Aorta (tissue), 5 donors: Measurements from ENCODE around the gene KHDRBS2. TPM values are rescaled to one million over a fixed set of nuclear protein-coding genes. Genes with fewer than 3 reads are reported as not detected.

Source experiments
- ATAC-seq: fragments of 200-7000 bp; cut with Tn5 transposase; one replicate; pipeline ENCODE4 v1.9.1; 2022; ENCODE audit warnings: moderate library complexity; ENCODE audit not compliant: low FRiP score
- DNase-seq, 2 donors: peaks; one replicate each; pipeline ENCODE4 v3.0.0-alpha.2; 2020
- H3K27ac ChIP-seq, 2 donors: one replicate each; pipeline ENCODE4 v1.5.1; 2013; ENCODE audit warnings: low read length in 2 of 2, mild to moderate bottlenecking in 2 of 2, moderate library complexity in 2 of 2, control low read depth in 1 of 2, inconsistent platforms in 1 of 2, low read depth in 1 of 2
- H3K27me3 ChIP-seq, 2 donors: one replicate each; pipeline ENCODE4 v1.6.1; 2013; ENCODE audit warnings: control low read depth in 1 of 2, low read length in 1 of 2, mild to moderate bottlenecking in 1 of 2, moderate library complexity in 1 of 2; ENCODE audit not compliant: insufficient read depth in 2 of 2, control insufficient read depth in 1 of 2
- H3K36me3 ChIP-seq, 2 donors: one replicate each; pipeline ENCODE4 v1.6.1; 2013; ENCODE audit warnings: control low read depth in 1 of 2, low read length in 1 of 2, mild to moderate bottlenecking in 1 of 2; ENCODE audit not compliant: insufficient read depth in 2 of 2, control insufficient read depth in 1 of 2
- H3K4me1 ChIP-seq, 2 donors: one replicate each; pipeline ENCODE4 v1.6.1; 2013; ENCODE audit warnings: low read length in 2 of 2, control low read depth in 1 of 2, mild to moderate bottlenecking in 1 of 2, moderate library complexity in 1 of 2; ENCODE audit not compliant: insufficient read depth in 2 of 2, control insufficient read depth in 1 of 2
- H3K4me3 ChIP-seq, 2 donors: one replicate each; pipeline ENCODE4 v1.5.1; 2013; ENCODE audit warnings: low read length in 2 of 2, control low read depth in 1 of 2, mild to moderate bottlenecking in 1 of 2
- H3K9me3 ChIP-seq: one replicate; pipeline ENCODE4 v1.6.1; 2013; ENCODE audit warnings: mild to moderate bottlenecking, low read length; ENCODE audit not compliant: control insufficient read depth
- WGBS, 2 donors: extraction: QIAGEN DNeasy Blood & Tissue Kit; methylation state at CpG; one replicate each; pipeline ENCODE4 v1.1.7; 2013; 5-methylcytosine and 5-hydroxymethylcytosine counted together
- intact Hi-C, 2 donors: fragments of 100-400 bp; cut with DNase I; formaldehyde crosslinking; loops; one replicate each; pipeline versions ENCODE4 v1.14.2 to v1.15.0; 2022
- polyA plus RNA-seq, 2 donors: library from polyadenylated mRNA; stranded (reverse); fragments of 200-250 nt; gene quantifications; one replicate each; pipeline ENCODE4 v1.2.3, GENCODE V29; 2013
- total RNA-seq, 2 donors: library from RNA; stranded (reverse); fragmentation: NEBNext Ultra II Directional; extraction: Animal tissue kit (Norgen Biotek cat#: 25700); gene quantifications; one replicate each; pipeline ENCODE4 v1.2.1, GENCODE V29; 2021
- donor health status: healthy with polysubstance abuse.
- donor health status: Bipolar disorder and iron deficiency.
- donor health status: DM: no; HTN: no; CAD: no.
- donor health status: DM: no; HTN: no; CAD: no.
- donor health status: DM: yes; HTN: yes; CAD: no.

The KHDRBS2 gene
- total and polyA plus RNA-seq, 4 donors = 0.32 to 0.57 TPM; not detected in 2

DNA sequence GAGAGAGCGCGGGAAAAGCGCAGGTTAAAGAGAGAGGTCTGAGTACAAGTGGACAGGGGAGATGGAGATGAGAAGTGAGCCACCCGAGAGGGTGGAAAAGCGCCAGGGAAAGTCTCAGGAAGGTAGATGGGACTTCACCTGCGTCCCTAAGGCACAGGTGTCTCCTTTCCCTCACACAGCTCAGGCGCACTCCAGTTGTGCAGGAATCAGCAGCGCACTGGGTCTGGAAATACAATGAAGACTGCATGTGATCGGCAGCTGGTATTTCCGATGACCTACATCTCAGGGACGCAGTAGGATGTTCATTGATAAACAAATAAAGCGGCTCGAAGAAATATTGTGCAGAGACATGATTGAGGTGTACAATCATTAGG is 432 bp upstream of the KHDRBS2 start:
- Histone ChIP-seq H3K27ac (no peak overlapping the region), H3K36me3 (no peaks in the 10 kb centered on the region), H3K9me3 (no peaks in the 10 kb centered on the region), H3K4me1 (no peaks in the 10 kb centered on the region), H3K27me3 (no peaks in the 10 kb centered on the region), H3K4me3 (no peak overlapping the region)
- no peak for DNase-seq
- intact Hi-C loops = no loop called here
- no peak for ATAC-seq
- WGBS, 2 donors = 2 to 4% methylated on average over 13 of the region's 13 CpGs

DNA sequence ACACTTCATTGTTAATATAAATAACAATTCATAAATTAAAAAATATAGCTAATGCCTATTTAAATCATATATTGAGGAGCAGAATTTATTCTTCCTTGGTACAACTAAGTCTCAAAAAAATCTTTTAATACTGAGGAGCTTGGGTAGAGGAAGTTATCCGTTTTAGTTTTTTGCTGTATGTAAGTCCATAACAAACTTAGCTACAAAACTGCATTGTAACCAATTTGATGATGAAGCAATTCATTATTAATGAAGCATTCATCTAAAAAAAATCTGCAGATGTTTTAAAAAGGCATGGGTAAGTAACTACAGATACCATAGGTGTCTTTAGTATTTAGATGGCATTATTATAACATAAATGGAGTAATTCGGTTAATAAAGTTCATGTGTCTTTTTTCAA is 1.3 kb downstream of the KHDRBS2 start:
- DNase-seq (no peak), ATAC-seq (no peak)
- intact Hi-C loops = no loop called here
- Histone ChIP-seq H3K36me3 (no peaks in the 10 kb centered on the region), H3K27me3 (no peaks in the 10 kb centered on the region), H3K9me3 (no peaks in the 10 kb centered on the region), H3K4me1 (no peaks in the 10 kb centered on the region), H3K27ac (no peak overlapping the region), H3K4me3 (no peak overlapping the region)
- WGBS, 2 donors = 33 to 35% methylated on average over 2 of the region's 2 CpGs

DNA sequence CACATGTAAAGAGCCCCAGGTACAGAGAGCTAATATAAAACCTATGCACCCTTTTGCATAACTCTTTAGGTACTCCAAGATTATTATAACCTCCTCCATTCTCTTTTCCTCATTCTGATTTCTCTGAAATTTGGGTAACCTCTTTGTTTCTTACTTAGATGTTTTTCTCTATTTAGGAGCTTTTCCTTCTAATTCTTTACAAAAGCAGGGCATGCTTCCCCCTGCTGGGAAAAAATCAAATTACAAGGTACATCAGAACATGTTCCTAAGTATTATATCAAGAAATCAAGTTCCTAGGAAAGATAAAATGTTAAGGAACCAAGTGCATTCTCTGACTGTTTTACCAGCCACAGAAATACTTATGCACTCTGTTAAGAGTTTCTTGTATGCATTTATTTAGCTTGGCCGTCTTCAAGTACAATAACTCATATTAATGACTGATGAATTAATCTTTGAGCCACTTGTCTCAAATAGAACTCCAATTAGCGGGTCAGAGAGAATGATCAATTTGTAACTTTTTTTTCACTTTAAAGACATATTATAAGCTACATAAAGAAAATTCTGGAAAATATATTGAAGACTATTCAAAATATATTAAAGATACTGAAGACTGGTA is 2.1 kb downstream of the KHDRBS2 start:
- Histone ChIP-seq H3K27me3 (no peaks in the 10 kb centered on the region), H3K4me3 (no peak overlapping the region), H3K27ac (no peak overlapping the region), H3K4me1 (no peaks in the 10 kb centered on the region), H3K36me3 (no peaks in the 10 kb centered on the region), H3K9me3 (no peaks in the 10 kb centered on the region)
- DNase-seq = no peak
- intact Hi-C loops = no loop called here
- 38 to 42% methylated on average over 2 of the region's 2 CpGs for WGBS, 2 donors
- no peak for ATAC-seq

DNA sequence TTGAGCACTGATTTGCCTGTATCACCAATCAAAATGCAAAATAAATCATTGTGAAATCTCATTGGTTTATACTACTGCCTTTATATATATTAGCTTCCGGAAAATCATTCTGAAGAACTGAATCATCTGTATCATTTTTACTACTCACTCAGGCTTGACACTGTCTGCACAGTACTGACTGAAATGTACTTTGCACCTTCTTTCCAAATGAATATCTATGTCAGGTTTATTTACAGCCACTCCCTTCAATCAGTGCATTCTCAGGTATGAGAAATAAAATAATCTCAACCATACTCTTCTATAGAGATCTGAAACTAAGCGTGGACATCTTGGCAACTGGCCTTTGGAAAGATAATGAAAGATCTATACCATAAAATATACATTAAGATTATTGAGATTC is 2.7 kb downstream of the KHDRBS2 start:
- intact Hi-C loops = no loop called here
- H3K27me3 ChIP-seq = no peaks in the 10 kb centered on the region
- no peaks in the 10 kb centered on the region for H3K4me1 ChIP-seq
- H3K4me3 ChIP-seq = no peak overlapping the region
- no peaks in the 10 kb centered on the region for H3K9me3 ChIP-seq
- ATAC-seq (no peak), DNase-seq (no peak)
- H3K27ac ChIP-seq = no peak overlapping the region
- H3K36me3 ChIP-seq = no peaks in the 10 kb centered on the region
- 48 to 54% methylated on average over 2 of the region's 2 CpGs for WGBS, 2 donors

DNA sequence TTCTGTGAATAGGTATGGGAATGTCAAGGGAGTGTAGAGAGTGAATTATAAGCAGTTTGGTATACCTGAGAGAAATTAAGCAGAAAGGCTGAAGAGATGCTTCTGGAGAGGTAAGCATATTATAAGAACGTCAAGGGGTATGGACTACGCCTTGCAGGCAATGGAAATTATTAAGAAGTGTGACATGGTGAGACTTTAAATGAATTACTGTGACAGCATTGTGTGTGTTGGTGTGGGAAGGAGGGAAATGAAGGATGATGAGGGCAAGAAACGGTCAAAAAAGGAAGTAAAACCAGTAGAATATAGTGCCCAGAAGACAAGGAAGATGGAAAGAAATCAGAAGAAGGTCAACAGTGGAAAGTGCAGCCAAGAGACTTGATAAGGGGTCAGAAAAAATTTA is 5.9 kb downstream of the KHDRBS2 start:
- no peak for DNase-seq
- Histone ChIP-seq H3K9me3 (no peaks in the 10 kb centered on the region), H3K4me3 (no peak overlapping the region), H3K27ac (no peak overlapping the region), H3K4me1 (no peaks in the 10 kb centered on the region), H3K36me3 (no peaks in the 10 kb centered on the region), H3K27me3 (no peaks in the 10 kb centered on the region)
- 80 to 85% methylated on average over 3 of the region's 3 CpGs for WGBS, 2 donors
- intact Hi-C loops = no loop called here
- ATAC-seq = no peak

DNA sequence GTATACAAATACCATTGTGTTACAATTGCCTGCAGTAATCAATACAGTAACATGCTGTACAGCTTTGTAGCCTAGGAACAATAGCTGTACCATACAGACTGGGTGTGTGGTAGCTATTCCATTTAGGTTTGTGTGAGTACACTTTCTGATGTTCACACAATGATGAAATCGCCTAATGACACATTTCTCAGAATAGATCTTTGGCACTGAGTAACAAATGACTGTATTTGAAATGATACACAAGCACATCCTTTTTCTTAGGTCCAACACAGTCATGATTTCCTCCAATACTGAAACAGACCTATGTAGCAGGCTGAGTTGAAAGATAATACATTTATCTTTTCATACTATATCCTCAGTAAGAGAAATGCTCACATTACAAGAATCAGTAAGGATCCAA is 13.9 kb downstream of the KHDRBS2 start:
- intact Hi-C loops = no loop called here
- no peaks in the 10 kb centered on the region for H3K36me3 ChIP-seq
- DNase-seq = no peak
- H3K27me3 ChIP-seq = no peaks in the 10 kb centered on the region
- no peak overlapping the region for H3K4me3 ChIP-seq
- no peaks in the 10 kb centered on the region for H3K4me1 ChIP-seq
- 82 to 84% methylated on average over 1 of the region's 1 CpG for WGBS, 2 donors
- ATAC-seq = no peak
- H3K27ac ChIP-seq = no peak overlapping the region
- H3K9me3 ChIP-seq = no peaks in the 10 kb centered on the region

DNA sequence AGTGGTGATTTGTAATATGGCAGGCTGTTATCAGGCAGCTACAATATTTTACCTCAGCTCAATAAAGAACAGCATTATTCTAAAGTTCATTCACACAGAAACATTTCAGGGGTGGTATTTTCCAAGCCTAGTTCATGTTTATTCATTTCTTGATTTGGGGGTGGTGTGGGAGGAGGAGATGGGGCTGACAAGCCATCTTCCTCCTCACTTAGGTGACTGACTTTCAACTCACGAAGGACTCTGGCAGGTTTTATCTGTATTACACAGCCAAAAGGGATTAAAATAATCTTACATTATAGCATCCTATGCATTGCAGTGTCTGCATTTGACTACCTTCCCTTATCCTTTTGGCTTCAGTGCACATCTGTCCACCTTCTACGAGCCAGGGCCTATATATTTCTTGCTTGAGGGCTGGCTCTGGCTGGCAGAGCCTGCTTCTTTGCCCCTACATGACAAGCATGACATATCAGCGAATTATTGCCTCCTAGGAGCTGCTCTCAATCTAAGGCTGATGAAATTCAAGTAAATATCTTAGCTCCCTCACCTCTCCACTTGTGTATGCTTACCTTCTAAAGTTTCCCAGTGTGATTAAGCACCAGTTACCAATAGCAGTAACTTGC is 20.0 kb downstream of the KHDRBS2 start:
- DNase-seq (no peak), ATAC-seq (no peak)
- Histone ChIP-seq H3K4me3 (no peak overlapping the region), H3K27me3 (no peaks in the 10 kb centered on the region), H3K4me1 (no peaks in the 10 kb centered on the region), H3K36me3 (no peaks in the 10 kb centered on the region), H3K9me3 (no peaks in the 10 kb centered on the region), H3K27ac (no peak overlapping the region)
- WGBS, 2 donors = 73 to 79% methylated on average over 3 of the region's 3 CpGs
- intact Hi-C loops = no loop called here

DNA sequence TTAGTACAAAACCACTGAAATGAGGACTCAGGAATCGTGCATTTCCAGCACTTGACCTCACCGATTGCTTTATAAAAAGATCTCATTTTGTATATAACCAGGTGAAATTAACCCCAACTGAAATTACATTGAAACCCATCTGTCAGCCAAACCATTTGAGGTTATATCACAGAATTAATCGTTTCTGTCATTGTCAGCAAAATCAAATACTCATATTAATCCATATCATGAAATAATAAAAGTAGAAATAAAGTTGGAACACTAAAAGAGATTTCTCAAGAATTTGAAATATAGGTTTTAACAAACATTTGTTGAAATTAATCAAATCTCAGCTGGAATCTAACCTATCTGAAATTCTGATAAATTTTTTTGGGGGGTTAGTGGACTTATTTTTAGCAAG is 23.7 kb downstream of the KHDRBS2 start:
- no peaks in the 10 kb centered on the region for H3K4me1 ChIP-seq
- no peaks in the 10 kb centered on the region for H3K27me3 ChIP-seq
- H3K36me3 ChIP-seq = no peaks in the 10 kb centered on the region
- intact Hi-C loops = no loop called here
- ATAC-seq = no peak
- 79 to 81% methylated on average over 3 of the region's 3 CpGs for WGBS, 2 donors
- no peak for DNase-seq
- no peak overlapping the region for H3K27ac ChIP-seq
- H3K4me3 ChIP-seq = no peak overlapping the region
- H3K9me3 ChIP-seq = no peaks in the 10 kb centered on the region

DNA sequence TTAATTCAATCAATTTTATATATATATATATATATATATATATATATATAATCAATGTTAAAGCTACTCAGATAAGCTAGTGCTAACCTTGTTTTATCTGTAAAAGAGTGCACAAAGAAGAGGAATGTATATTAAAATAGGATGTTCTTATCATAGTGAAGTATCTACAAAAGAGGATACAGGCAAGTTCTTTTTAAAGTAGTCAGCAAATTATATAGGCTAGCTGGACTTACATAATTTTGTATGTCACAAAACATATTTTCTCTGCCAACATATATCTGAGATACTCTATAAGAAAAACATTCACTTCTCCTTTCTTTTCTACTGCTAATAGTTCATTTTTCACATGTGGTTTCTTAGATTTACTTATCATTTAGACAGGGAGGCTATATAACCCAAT is 39.9 kb downstream of the KHDRBS2 start:
- intact Hi-C loops = no loop called here
- DNase-seq (no peak), ATAC-seq (no peak)
- Histone ChIP-seq H3K36me3 (no peaks in the 10 kb centered on the region), H3K9me3 (no peaks in the 10 kb centered on the region), H3K4me3 (no peak overlapping the region), H3K27ac (no peak overlapping the region), H3K4me1 (no peaks in the 10 kb centered on the region), H3K27me3 (no peaks in the 10 kb centered on the region)
